A673 (cell line): ENCODE measurements around the gene RILPL2.

Source experiments
- CTCF ChIP-seq: fragments of 300-800, 200-600 bp; sonication (generic); conservative IDR thresholded peaks from 2 replicates; pipeline ENCODE4 v1.5.1; 2017; ENCODE audit warnings: low read depth, mild to moderate bottlenecking, antibody characterized with exemption, low read length, moderate library complexity, mixed read lengths
- EZH2 ChIP-seq: fragments of 200-600 bp; sonication (generic); IDR thresholded peaks from 2 replicates; pipeline ENCODE4 v1.6.1; 2017; ENCODE audit warnings: borderline replicate concordance, low read depth, mild to moderate bottlenecking, mixed read lengths, antibody characterized with exemption, low read length; ENCODE audit not compliant: poor library complexity, severe bottlenecking

GRCh38 chr12:123398550-123399254 lies 37.8 kb downstream of the RILPL2 start:
- TF ChIP-seq CTCF: no peak
- no peak for TF ChIP-seq EZH2
